ENCODE measurements around the gene AHSP. TPM values are rescaled to one million over a fixed set of nuclear protein-coding genes. Genes with fewer than 3 reads are reported as not detected.

The AHSP gene
- total and polyA plus RNA-seq, 2 of the 4 experiments (the other 2 are of a cell fraction), result not detected

DNA sequence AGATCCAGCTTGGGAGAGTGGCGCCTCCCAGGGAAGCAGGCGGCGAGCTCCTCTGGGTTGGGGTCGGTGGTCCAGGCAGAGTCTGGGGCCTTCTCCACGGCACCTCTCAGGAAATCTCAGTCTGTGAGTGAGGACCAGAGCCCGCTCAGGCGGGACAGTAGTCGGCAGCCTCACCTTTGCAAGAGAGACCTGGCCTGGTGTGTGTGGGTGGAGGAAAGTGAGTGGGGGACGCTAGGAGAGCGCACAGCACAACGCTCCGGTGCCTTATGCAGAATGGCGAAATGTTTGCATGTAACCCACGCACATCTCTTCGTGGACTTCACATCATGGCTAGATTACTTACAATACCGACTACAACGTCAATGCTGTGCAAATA is 2.2 kb downstream of the AHSP start:
- H3K79me1 ChIP-seq (ENCODE audit: low read depth in 1 of 2, low read length in 2 of 2), result no peaks in the 10 kb centered on the region
- H2BK20ac ChIP-seq (ENCODE audit: low read depth, low read length), result no peak overlapping the region
- H3K36me3 ChIP-seq (ENCODE audit: control insufficient read depth, insufficient read depth, low read length), result no peaks in the 10 kb centered on the region
- DNase-seq (no peak), ATAC-seq (ENCODE audit: low read depth) (no peak)
- H4K20me1 ChIP-seq (ENCODE audit: insufficient read depth, low read length), result no peaks in the 10 kb centered on the region
- H3K27me3 ChIP-seq (ENCODE audit: control insufficient read depth, insufficient read depth, low read length), result peaks cover 24% of the 10 kb centered on the region
- peak overlapping the region; percentile 40; the same call in 1 of the 2 replicates for H3K4me3 ChIP-seq (ENCODE audit: insufficient read depth, low read depth, low read length)
- H3K4ac ChIP-seq (ENCODE audit: low read depth, low read length), result no peak overlapping the region
- H4K91ac ChIP-seq (ENCODE audit: insufficient read depth, low read depth, low read length), result no peak overlapping the region
- H3K4me1 ChIP-seq (ENCODE audit: control insufficient read depth, insufficient read depth, low read length), result peaks cover 4% of the 10 kb centered on the region; the same call in 1 of the 2 replicates
- H2BK15ac ChIP-seq (ENCODE audit: low read depth, low read length), result no peak overlapping the region
- dilution Hi-C loops (cut with HindIII; ENCODE audit: low sequenced_read_pairs, unreplicated experiment) (no loop called here), intact Hi-C loops (cut with micrococcal nuclease) (loop anchor here (2.0 kb wide), 1 partner anchor 21 kb away; the partner anchor contains the start of gene RUSF1), in situ Hi-C loops (cut with MboI; ENCODE audit: low sequenced_read_pairs) (no loop called here)
- H2AK9ac ChIP-seq (replicated peaks; ENCODE audit: low read depth, low read length, poor library complexity), result no peak overlapping the region
- H4K5ac ChIP-seq (ENCODE audit: low read depth, low read length), result no peak overlapping the region
- CTCF ChIA-PET, result no interaction called here
- H3K27ac ChIP-seq (ENCODE audit: insufficient read depth, low read length), result no peak overlapping the region
- no peak overlapping the region for H3K23ac ChIP-seq (ENCODE audit: low read depth, low read length)
- H3K18ac ChIP-seq (ENCODE audit: low read depth, low read length), result no peak overlapping the region
- no peak overlapping the region for H2BK5ac ChIP-seq (ENCODE audit: low read depth, low read length, poor library complexity, severe bottlenecking)
- H2AK5ac ChIP-seq (ENCODE audit: low read depth, low read length), result no peak overlapping the region
- 0 out of 2 replicates have a peak overlapping the region, but pooled peaks have one; percentile 21 for H3K9ac ChIP-seq (ENCODE audit: low read depth, low read length)
- WGBS, 2 experiments (ENCODE audit: extremely low coverage in 2 of 2, insufficient read length in 1 of 2), result no CpG with 5 or more reads among the region's 17 CpGs
- no peak overlapping the region for H4K8ac ChIP-seq (ENCODE audit: low read depth in 2 of 2, low read length in 2 of 2)
- H3K4me2 ChIP-seq (ENCODE audit: low read depth, low read length), result peak overlapping the region; percentile 85; the same call in 1 of the 2 replicates
- H3K56ac ChIP-seq (ENCODE audit: extremely low read depth, insufficient read depth, low read length), result no peak overlapping the region
- BruUV-seq (replicated peaks), result no TSS peak
- H3K14ac ChIP-seq (replicated peaks; ENCODE audit: low read depth, low read length), result no peak overlapping the region
- no peak overlapping the region for H2AFZ ChIP-seq (replicated peaks; ENCODE audit: low read length, poor library complexity)
- TF ChIP-seq RFX5 (IDR thresholded peaks at IDR 0.05; ENCODE audit: low read depth, low read length) (no peak), RAD21 (IDR thresholded peaks at IDR 0.05; ENCODE audit: low read length) (no peak), SMC3 (IDR thresholded peaks at IDR 0.05; ENCODE audit: low read depth, low read length) (no peak), MAZ (IDR thresholded peaks at IDR 0.05; ENCODE audit: borderline replicate concordance, low read depth, low read length) (no peak), MAFK (IDR thresholded peaks at IDR 0.05; ENCODE audit: low read depth, low read length) (no peak), BHLHE40 (IDR thresholded peaks at IDR 0.05; ENCODE audit: low read depth, low read length) (no peak), NFE2L2 (IDR thresholded peaks at IDR 0.05; ENCODE audit: low read depth, low read length) (no peak), MXI1 (IDR thresholded peaks at IDR 0.05; ENCODE audit: borderline replicate concordance, low read depth, low read length) (no peak), FOS (IDR thresholded peaks at IDR 0.05; ENCODE audit: low read depth, low read length) (no peak), CHD1 (IDR thresholded peaks at IDR 0.05; ENCODE audit: low read depth, low read length) (no peak), RCOR1 (IDR thresholded peaks at IDR 0.05; ENCODE audit: insufficient replicate concordance, low read length) (no peak), POLR2A (IDR thresholded peaks at IDR 0.05; ENCODE audit: low read depth, low read length) (no peak), CEBPB (IDR thresholded peaks at IDR 0.05; ENCODE audit: low read depth, low read length) (no peak)
- TF ChIP-seq, protein P1, sequence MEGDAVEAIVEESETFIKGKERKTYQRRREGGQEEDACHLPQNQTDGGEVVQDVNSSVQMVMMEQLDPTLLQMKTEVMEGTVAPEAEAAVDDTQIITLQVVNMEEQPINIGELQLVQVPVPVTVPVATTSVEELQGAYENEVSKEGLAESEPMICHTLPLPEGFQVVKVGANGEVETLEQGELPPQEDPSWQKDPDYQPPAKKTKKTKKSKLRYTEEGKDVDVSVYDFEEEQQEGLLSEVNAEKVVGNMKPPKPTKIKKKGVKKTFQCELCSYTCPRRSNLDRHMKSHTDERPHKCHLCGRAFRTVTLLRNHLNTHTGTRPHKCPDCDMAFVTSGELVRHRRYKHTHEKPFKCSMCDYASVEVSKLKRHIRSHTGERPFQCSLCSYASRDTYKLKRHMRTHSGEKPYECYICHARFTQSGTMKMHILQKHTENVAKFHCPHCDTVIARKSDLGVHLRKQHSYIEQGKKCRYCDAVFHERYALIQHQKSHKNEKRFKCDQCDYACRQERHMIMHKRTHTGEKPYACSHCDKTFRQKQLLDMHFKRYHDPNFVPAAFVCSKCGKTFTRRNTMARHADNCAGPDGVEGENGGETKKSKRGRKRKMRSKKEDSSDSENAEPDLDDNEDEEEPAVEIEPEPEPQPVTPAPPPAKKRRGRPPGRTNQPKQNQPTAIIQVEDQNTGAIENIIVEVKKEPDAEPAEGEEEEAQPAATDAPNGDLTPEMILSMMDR (conservative IDR thresholded peaks at IDR 0.05; ENCODE audit: low read depth, low read length), result no peak
- TF ChIP-seq, protein P2, sequence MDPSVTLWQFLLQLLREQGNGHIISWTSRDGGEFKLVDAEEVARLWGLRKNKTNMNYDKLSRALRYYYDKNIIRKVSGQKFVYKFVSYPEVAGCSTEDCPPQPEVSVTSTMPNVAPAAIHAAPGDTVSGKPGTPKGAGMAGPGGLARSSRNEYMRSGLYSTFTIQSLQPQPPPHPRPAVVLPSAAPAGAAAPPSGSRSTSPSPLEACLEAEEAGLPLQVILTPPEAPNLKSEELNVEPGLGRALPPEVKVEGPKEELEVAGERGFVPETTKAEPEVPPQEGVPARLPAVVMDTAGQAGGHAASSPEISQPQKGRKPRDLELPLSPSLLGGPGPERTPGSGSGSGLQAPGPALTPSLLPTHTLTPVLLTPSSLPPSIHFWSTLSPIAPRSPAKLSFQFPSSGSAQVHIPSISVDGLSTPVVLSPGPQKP (IDR thresholded peaks at IDR 0.05; ENCODE audit: borderline replicate concordance, low read depth, low read length), result no peak
- TF ChIP-seq, protein P3, sequence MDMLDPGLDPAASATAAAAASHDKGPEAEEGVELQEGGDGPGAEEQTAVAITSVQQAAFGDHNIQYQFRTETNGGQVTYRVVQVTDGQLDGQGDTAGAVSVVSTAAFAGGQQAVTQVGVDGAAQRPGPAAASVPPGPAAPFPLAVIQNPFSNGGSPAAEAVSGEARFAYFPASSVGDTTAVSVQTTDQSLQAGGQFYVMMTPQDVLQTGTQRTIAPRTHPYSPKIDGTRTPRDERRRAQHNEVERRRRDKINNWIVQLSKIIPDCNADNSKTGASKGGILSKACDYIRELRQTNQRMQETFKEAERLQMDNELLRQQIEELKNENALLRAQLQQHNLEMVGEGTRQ (IDR thresholded peaks at IDR 0.05; ENCODE audit: low read depth, low read length), result no peak
- no peak overlapping the region for H2BK120ac ChIP-seq (ENCODE audit: low read depth, low read length)
- POLR2A ChIA-PET (ENCODE audit: unreplicated experiment), result no interaction called here
- no peaks in the 10 kb centered on the region for H3K9me1 ChIP-seq (ENCODE audit: insufficient read depth, low read length)
- no peaks in the 10 kb centered on the region for H3K9me3 ChIP-seq (ENCODE audit: control insufficient read depth, insufficient read depth, low read length)
